ENCODE measurements around the gene RNF169. TPM values are rescaled to one million over a fixed set of nuclear protein-coding genes. Genes with fewer than 3 reads are reported as not detected.
A peak's percentile ranks its signal among the peaks of the same experiment; 100 is the strongest.
"Not testable (repeated sequence)": the region's sequence is repeated elsewhere in the genome, so short reads cannot be mapped to it uniquely, and the experiment has no call there.

Gene RNF169
- total RNA-seq, 1 donor from 2014 or later: 21.3 TPM

DNA sequence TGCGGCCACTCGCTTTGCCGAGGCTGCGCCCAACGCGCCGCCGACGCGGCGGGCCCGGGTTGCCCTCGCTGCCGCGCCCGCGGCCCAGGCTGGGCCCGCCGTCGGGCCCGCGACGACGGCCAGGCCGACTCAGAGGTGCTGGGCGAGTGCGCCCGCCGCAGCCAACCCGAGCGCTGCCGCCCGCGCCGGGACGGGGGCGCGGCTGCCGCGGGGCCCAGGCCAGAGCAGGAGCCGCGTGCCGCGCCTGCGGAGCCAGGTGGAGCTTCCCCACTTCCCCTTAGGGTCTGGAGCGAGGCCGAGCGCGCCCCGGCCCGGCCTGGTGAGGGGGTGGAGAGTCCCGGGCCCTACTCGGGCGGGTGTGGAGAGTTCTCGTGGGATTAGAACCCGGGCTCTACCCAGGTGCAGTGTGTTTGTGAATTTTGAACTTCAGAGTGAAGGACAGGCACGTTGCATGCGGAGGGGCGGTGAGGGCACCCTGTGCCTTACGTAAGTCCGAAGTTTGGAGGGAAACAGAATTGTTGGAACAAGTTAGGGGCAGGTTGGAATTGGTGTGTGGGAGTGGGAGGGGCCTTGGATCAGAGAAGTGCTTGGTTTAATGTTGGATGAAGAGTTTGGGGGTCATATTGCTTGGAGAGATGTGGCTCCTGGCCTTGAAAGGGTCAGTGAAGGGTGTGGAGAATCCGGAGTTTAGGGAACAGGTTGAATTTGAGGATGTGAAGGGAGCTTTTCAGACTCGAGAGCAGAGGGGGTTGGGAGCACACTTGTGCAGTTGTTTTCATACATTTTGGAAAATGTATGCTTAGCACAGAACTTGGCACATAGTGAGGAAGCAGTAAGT is 697 bp downstream of the RNF169 start:
- DNase-seq (peak; percentile 87), ATAC-seq (peak; percentile 78)
- TF ChIP-seq, protein P1, sequence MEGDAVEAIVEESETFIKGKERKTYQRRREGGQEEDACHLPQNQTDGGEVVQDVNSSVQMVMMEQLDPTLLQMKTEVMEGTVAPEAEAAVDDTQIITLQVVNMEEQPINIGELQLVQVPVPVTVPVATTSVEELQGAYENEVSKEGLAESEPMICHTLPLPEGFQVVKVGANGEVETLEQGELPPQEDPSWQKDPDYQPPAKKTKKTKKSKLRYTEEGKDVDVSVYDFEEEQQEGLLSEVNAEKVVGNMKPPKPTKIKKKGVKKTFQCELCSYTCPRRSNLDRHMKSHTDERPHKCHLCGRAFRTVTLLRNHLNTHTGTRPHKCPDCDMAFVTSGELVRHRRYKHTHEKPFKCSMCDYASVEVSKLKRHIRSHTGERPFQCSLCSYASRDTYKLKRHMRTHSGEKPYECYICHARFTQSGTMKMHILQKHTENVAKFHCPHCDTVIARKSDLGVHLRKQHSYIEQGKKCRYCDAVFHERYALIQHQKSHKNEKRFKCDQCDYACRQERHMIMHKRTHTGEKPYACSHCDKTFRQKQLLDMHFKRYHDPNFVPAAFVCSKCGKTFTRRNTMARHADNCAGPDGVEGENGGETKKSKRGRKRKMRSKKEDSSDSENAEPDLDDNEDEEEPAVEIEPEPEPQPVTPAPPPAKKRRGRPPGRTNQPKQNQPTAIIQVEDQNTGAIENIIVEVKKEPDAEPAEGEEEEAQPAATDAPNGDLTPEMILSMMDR (IDR thresholded peaks at IDR 0.05): no peak
- Histone ChIP-seq H3K27ac (peak overlapping the region; percentile 97), H3K4me1 (peaks cover 40% of the 10 kb centered on the region), H3K9me3 (no peaks in the 10 kb centered on the region), H3K4me3 (peak overlapping the region; percentile 82), H3K36me3 (no peaks in the 10 kb centered on the region), H3K27me3 (no peaks in the 10 kb centered on the region)
- intact Hi-C loops (cut with DNase I): no loop called here

DNA sequence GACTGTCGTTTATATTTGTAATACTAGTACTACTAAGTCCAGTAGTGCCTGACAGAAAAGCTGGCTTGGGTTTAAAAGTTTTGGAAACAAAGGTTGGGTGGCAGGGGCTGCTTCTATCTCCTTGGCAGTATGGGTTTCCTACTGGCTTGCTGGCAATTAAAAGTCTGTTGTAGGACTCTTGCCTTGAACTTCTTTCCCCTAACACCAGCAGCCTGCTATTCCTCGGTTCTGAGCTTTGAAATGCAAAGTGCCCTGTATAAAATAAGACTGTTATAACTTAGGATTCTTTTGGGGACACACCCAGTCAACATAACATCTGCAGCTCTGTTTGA is 1.3 kb downstream of the RNF169 start:
- no peak for ATAC-seq
- peaks cover 46% of the 10 kb centered on the region for H3K4me1 ChIP-seq
- peak overlapping the region; percentile 97 for H3K27ac ChIP-seq
- TF ChIP-seq, protein P1 (IDR thresholded peaks at IDR 0.05): no peak
- H3K36me3 ChIP-seq: no peaks in the 10 kb centered on the region
- intact Hi-C loops (cut with DNase I): no loop called here
- DNase-seq: no peak
- H3K4me3 ChIP-seq: peak overlapping the region; percentile 82
- no peaks in the 10 kb centered on the region for H3K27me3 ChIP-seq
- no peaks in the 10 kb centered on the region for H3K9me3 ChIP-seq

DNA sequence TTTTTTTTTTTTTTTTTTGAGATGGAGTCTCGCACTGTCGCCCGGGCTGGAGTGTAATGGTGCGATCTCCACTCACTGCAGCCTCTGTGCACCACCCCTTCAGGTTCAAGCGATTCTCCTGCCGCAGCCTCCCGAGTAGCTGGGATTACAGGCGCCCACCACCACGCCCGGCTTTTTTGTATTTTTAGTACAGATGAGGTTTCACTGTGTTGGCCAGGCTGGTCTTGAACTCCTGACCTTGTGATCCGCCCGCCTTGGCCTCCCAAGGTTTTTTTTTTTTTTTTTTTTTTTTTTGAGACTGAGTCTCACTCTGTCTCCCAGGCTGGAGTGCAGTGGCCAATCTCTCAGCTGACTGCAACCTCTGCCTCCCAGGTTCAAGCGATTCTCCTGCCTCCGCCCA is 1.9 kb downstream of the RNF169 start:
- H3K4me1 ChIP-seq: peaks cover 53% of the 10 kb centered on the region
- H3K27me3 ChIP-seq; H3K36me3 ChIP-seq; H3K4me3 ChIP-seq; intact Hi-C loops (cut with DNase I); ATAC-seq; H3K27ac ChIP-seq; DNase-seq; H3K9me3 ChIP-seq: not testable (repeated sequence)

DNA sequence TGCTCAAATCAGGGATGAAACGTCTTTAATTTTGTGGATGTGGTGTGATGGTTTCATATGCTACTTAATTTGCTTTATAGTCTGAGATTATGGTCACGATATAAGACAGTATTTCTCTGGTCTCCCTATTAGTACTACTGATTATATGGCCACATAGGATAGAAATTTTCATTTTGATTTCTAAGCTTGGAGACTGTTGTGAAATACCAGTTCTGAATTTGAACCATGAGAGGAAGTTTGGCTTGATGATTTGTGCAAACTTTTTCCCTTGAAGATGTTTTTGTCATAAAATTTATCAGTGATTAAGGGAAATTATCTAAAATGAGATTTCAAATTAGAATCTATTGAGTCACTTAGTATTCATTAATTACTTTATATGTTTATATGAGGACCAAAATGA is 2.7 kb downstream of the RNF169 start:
- DNase-seq (no peak), ATAC-seq (no peak)
- Histone ChIP-seq H3K4me3 (no peak overlapping the region), H3K27ac (no peak overlapping the region), H3K9me3 (no peaks in the 10 kb centered on the region), H3K36me3 (no peaks in the 10 kb centered on the region), H3K27me3 (no peaks in the 10 kb centered on the region), H3K4me1 (peaks cover 59% of the 10 kb centered on the region)
- TF ChIP-seq, protein P1 (IDR thresholded peaks at IDR 0.05): no peak
- intact Hi-C loops (cut with DNase I): no loop called here

DNA sequence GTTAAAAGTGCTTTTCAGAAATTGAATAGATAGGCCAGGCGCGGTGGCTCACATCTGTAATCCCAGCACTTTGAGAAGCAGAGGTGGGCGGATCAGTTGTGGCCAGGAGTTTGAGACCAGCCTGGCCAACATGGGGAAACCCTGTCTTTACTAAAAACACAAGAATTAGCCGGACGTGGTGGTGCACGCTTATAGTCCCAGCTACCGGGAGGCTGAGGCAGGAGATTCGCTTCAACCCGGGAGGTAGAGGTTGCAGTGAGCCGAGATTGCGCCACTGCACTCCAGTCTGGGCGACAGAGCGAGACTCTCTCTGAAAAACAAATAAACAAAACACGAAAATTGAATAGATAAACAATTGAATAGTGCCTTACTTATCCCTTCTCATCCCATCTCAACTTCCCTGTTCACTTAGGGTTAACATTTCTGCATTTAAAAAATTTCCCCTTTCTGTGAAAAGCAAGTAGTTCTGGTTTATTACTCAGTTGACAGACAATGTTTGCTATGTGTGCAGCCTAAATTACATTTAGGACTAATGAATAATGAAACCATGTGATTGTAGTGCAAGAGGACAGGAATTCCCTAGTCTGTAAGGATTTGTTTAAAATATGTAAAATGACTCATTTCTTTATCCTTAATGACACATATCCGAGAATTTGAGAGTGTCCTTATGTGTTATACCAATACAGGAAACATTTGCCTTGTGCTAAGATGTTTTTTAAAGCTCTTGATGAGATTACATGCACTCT is 6.0 kb downstream of the RNF169 start:
- no peak for DNase-seq
- Histone ChIP-seq H3K4me3 (no peak overlapping the region), H3K27ac (no peak overlapping the region), H3K9me3 (no peaks in the 10 kb centered on the region), H3K27me3 (no peaks in the 10 kb centered on the region), H3K4me1 (peaks cover 51% of the 10 kb centered on the region), H3K36me3 (no peaks in the 10 kb centered on the region)
- peak; percentile 60 for ATAC-seq
- TF ChIP-seq, protein P1 (IDR thresholded peaks at IDR 0.05): no peak
- intact Hi-C loops (cut with DNase I): no loop called here

DNA sequence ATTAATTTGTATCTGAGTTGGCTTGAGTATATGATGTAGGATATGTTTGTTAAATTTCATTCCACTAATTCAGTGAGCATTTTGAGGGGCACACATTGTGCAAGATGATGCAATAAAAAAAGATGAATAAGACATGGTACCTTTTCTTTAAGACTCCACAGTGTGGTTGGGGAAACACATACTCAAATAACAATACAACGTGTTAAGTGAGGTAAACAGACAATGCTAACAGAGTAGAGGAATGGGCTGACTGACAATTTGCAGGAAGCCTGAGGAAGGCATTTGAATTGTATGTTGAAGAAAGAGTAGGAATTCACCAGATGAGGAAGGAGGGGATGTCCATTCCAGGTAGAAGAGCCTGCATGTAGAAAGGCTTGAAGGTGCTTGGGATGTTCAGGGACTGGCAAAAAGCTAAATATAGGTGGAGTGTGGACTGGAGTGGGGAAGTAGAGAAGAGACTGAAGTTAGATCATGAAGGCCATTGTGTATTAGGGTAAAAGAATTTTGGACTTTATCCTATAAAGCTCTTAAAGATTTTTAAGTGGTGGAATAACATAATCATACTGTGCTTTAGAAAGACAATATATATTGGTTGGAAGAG is 6.8 kb downstream of the RNF169 start:
- Histone ChIP-seq H3K4me3 (no peak overlapping the region), H3K9me3 (no peaks in the 10 kb centered on the region), H3K36me3 (no peaks in the 10 kb centered on the region), H3K27me3 (no peaks in the 10 kb centered on the region), H3K27ac (peak overlapping the region; percentile 8), H3K4me1 (peaks cover 43% of the 10 kb centered on the region)
- intact Hi-C loops (cut with DNase I): no loop called here
- DNase-seq (no peak), ATAC-seq (no peak)
- TF ChIP-seq, protein P1 (IDR thresholded peaks at IDR 0.05): no peak
